OCI-LY1 (cell line): ENCODE results near the gene PTGDR2.

Experiments used
- H2AFZ ChIP-seq: fragments of 200-600 bp; sonication (generic), shearing (Covaris generic); 2 replicates; pipeline ENCODE4 v1.6.0; 2014; ENCODE audit warnings: antibody characterized with exemption, mild to moderate bottlenecking, low read length
- H3F3A ChIP-seq: fragments of 200-600 bp; sonication (generic), shearing (Covaris generic); 2 replicates; pipeline ENCODE4 v1.6.0; 2014; ENCODE audit warnings: mild to moderate bottlenecking, antibody characterized with exemption, low read length, moderate library complexity; ENCODE audit not compliant: insufficient read depth
- H3K27ac ChIP-seq: fragments of 200-600 bp; sonication (generic); 2 replicates; pipeline ENCODE4 v1.5.1; 2014; ENCODE audit warnings: low read length, mixed run types, mild to moderate bottlenecking, low read depth; ENCODE audit not compliant: poor library complexity, severe bottlenecking
- H3K27me3 ChIP-seq: fragments of 200-600 bp; sonication (generic); 2 replicates; pipeline ENCODE4 v1.6.0; 2014; ENCODE audit warnings: antibody characterized with exemption, mild to moderate bottlenecking, low read length, moderate library complexity; ENCODE audit not compliant: insufficient read depth
- H3K36me3 ChIP-seq: fragments of 200-600 bp; sonication (generic); 2 replicates; pipeline ENCODE4 v1.6.1; 2014; ENCODE audit warnings: mild to moderate bottlenecking, antibody characterized with exemption, low read length, moderate library complexity, mixed read lengths; ENCODE audit not compliant: insufficient read depth
- H3K4me1 ChIP-seq: fragments of 200-600 bp; sonication (generic); 2 replicates; pipeline ENCODE4 v1.5.1; 2014; ENCODE audit warnings: mild to moderate bottlenecking, low read length, moderate library complexity; ENCODE audit not compliant: insufficient read depth, severe bottlenecking
- H3K4me2 ChIP-seq: fragments of 200-600 bp; sonication (generic), shearing (Covaris generic); 2 replicates; pipeline ENCODE4 v1.6.1; 2014; ENCODE audit warnings: low read length
- H3K4me3 ChIP-seq: fragments of 200-600 bp; sonication (generic); 2 replicates; pipeline ENCODE4 v1.5.1; 2014; ENCODE audit warnings: low read length, low read depth, mild to moderate bottlenecking, mixed read lengths; ENCODE audit not compliant: poor library complexity, severe bottlenecking
- H3K79me2 ChIP-seq: fragments of 200-600 bp; shearing (Covaris generic); 2 replicates; pipeline ENCODE4 v1.6.1; 2016; ENCODE audit warnings: mixed run types, low read length, mixed read lengths; ENCODE audit not compliant: insufficient read depth
- H3K9ac ChIP-seq: fragments of 200-600 bp; sonication (generic), shearing (Covaris generic); 2 replicates; pipeline ENCODE4 v1.6.1; 2014; ENCODE audit warnings: mild to moderate bottlenecking, low read length, mixed read lengths
- H3K9me2 ChIP-seq: fragments of 200-600 bp; sonication (generic), shearing (Covaris generic); 2 replicates; pipeline ENCODE4 v1.6.1; 2014; ENCODE audit warnings: low read depth, mild to moderate bottlenecking, low read length, mixed read lengths
- H3K9me3 ChIP-seq: fragments of 200-600 bp; shearing (Covaris generic); 2 replicates; pipeline ENCODE4 v1.6.1; 2014; ENCODE audit warnings: low read length, mixed read lengths
- H4K20me1 ChIP-seq: fragments of 200-600 bp; sonication (generic), shearing (Covaris generic); 2 replicates; pipeline ENCODE4 v1.6.0; 2016; ENCODE audit warnings: mild to moderate bottlenecking, low read length; ENCODE audit not compliant: insufficient read depth
- CTCF ChIP-seq: fragments of 200-600 bp; sonication (generic), shearing (Covaris generic); IDR thresholded peaks from 2 replicates; pipeline ENCODE4 v1.5.1; 2017; ENCODE audit warnings: mild to moderate bottlenecking, antibody characterized with exemption, low read length, moderate library complexity, mixed read lengths
- EZH2 ChIP-seq: fragments of 200-600 bp; sonication (generic), shearing (Covaris generic); IDR thresholded peaks from 2 replicates; pipeline ENCODE4 v1.8.0; 2017; ENCODE audit warnings: borderline replicate concordance, mixed run types, mild to moderate bottlenecking, antibody characterized with exemption, low read length, moderate library complexity, mixed read lengths

PTGDR2 gene

DNA sequence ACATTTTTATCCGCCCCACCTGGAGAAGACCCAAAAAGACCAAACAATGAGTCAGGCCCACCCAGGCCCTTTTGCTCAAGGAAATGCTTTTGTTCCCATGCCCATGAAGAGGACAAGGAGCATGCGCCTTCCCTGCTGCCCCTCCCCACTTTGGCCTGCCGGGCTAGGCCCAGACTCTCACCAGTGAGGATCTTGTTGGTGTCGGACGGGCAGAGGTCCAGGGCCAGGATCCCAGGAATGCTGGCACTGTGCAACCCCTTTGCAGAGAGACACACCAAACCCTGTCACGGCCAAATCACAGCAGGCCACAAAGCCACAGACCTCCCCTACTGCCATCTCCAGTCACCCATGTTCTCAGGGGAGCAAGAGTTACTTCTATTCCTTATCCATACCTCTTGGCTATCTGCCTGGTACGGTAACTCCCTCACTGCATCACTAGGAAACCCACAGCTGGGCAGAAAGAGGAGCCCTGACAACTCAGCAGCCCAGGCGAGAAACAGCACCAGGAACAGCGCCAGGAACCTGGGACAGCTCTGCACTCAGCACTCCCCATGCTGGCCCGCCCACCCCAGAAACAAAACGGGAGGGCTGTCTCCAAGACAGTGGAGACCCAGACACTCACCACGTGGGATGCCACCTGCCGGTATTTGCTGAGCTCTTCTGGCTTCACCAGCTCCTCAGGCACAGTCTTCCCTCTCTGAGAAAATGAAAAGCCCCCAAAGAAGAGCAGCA lies 45.1 kb upstream of the PTGDR2 start:
- Histone ChIP-seq H2AFZ (no peak overlapping the region), H3K27ac (no peak overlapping the region), H3K36me3 (peaks cover 90% of the 10 kb centered on the region), H3K9ac (no peak overlapping the region), H3K79me2 (peaks cover 27% of the 10 kb centered on the region), H3F3A (no peaks in the 10 kb centered on the region), H3K4me1 (peaks cover 17% of the 10 kb centered on the region), H3K27me3 (no peaks in the 10 kb centered on the region), H3K9me2 (no peaks in the 10 kb centered on the region), H3K9me3 (no peaks in the 10 kb centered on the region), H4K20me1 (no peaks in the 10 kb centered on the region), H3K4me3 (no peak overlapping the region), H3K4me2 (no peak overlapping the region)
- no peak for TF ChIP-seq EZH2
- no peak for TF ChIP-seq CTCF

GRCh38 chr11:60899977-60900376 lies 44.2 kb upstream of the PTGDR2 start:
- Histone ChIP-seq H2AFZ (no peak overlapping the region), H3K27me3 (no peaks in the 10 kb centered on the region), H3K9ac (no peak overlapping the region), H3K79me2 (peaks cover 18% of the 10 kb centered on the region), H3K4me2 (no peak overlapping the region), H3K4me3 (no peak overlapping the region), H4K20me1 (no peaks in the 10 kb centered on the region), H3K36me3 (peaks cover 95% of the 10 kb centered on the region), H3K27ac (no peak overlapping the region), H3F3A (no peaks in the 10 kb centered on the region), H3K9me3 (no peaks in the 10 kb centered on the region), H3K4me1 (peaks cover 10% of the 10 kb centered on the region), H3K9me2 (no peaks in the 10 kb centered on the region)
- TF ChIP-seq CTCF (no peak), EZH2 (no peak)

DNA sequence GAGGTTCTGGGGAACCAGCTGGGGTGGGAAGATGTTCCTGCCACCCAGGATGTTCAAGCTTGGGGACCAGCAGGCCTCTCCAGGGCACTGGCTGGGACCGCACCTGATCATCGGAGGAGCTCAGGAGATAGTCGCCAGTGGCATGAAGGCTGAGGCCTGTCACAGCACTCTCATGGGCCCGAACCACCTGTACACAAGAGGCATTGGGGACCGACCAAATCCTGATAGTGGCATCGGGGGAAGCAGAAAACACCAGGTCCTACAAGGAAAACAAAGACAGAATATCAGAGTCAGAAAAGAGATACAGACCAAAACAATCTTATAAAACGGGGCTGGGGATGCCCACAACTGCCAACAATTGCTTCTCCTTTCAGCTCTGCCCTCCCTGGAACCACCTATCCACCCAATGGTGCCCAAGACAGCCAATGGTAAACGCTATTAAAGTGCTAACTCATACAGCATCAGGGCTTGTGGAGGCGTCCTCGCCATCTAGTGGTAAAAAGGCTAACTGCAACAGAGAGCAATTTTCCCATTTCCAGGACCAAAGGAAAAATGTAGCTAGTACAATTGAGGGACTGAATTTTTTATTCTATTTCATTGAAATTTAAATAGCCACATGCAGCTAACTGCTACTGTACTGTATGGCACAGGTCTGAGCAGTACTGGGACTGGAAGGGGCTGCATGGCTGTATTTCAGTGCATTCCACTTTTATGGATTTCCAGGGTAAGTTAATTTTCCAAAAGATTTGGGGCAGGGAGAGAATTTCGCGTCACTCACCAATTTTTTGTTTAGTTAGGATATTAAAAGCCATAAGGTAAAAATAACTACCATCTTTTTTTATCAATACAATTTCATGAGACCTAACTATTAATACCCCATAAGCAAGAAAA lies 43.5 kb upstream of the PTGDR2 start:
- Histone ChIP-seq H3K27me3 (no peaks in the 10 kb centered on the region), H3K36me3 (peaks cover 99% of the 10 kb centered on the region), H3K4me3 (no peak overlapping the region), H3K9ac (no peak overlapping the region), H3K9me3 (no peaks in the 10 kb centered on the region), H3K4me1 (peaks cover 3% of the 10 kb centered on the region), H2AFZ (no peak overlapping the region), H3K79me2 (peaks cover 11% of the 10 kb centered on the region), H3K27ac (no peak overlapping the region), H3K4me2 (no peak overlapping the region), H3K9me2 (no peaks in the 10 kb centered on the region), H3F3A (no peaks in the 10 kb centered on the region), H4K20me1 (no peaks in the 10 kb centered on the region)
- TF ChIP-seq CTCF: peak; percentile 96
- no peak for TF ChIP-seq EZH2
